Hepatocyte (in vitro differentiated cells): ENCODE measurements around the gene OSBP2. TPM values are rescaled to one million over a fixed set of nuclear protein-coding genes. Genes with fewer than 3 reads are reported as not detected.

Experiments
- DNase-seq: peaks from one replicate; pipeline ENCODE4 v3.0.0-alpha.2; 2016; ENCODE audit warnings: low spot score
- H2AFZ ChIP-seq: fragments of 200-600 bp; sonication (generic); 2 replicates; pipeline ENCODE4 v1.6.0; 2016; ENCODE audit warnings: antibody characterized with exemption, mild to moderate bottlenecking
- H3K27ac ChIP-seq: fragments of 200-600 bp; sonication (generic); 2 replicates; pipeline ENCODE4 v1.5.1; 2016; ENCODE audit warnings: mild to moderate bottlenecking
- H3K27me3 ChIP-seq: fragments of 200-600 bp; sonication (generic); 2 replicates; pipeline ENCODE4 v1.6.1; 2016
- H3K36me3 ChIP-seq: fragments of 200-600 bp; sonication (generic); replicated peaks from 2 replicates; pipeline ENCODE4 v1.5.1; 2016; ENCODE audit warnings: low read depth; ENCODE audit not compliant: insufficient read depth
- H3K4me1 ChIP-seq: fragments of 200-600 bp; sonication (generic); 2 replicates; pipeline ENCODE4 v1.5.1; 2016; ENCODE audit warnings: mild to moderate bottlenecking, moderate library complexity; ENCODE audit not compliant: insufficient read depth
- H3K4me2 ChIP-seq: fragments of 200-600 bp; sonication (generic); 2 replicates; pipeline ENCODE4 v1.6.0; 2016
- H3K4me3 ChIP-seq: fragments of 200-600 bp; sonication (generic); 2 replicates; pipeline ENCODE4 v1.5.1; 2016; ENCODE audit warnings: mild to moderate bottlenecking
- H3K79me2 ChIP-seq: fragments of 200-600 bp; sonication (generic); 2 replicates; pipeline ENCODE4 v1.6.0; 2017; ENCODE audit warnings: mild to moderate bottlenecking
- H3K9me2 ChIP-seq: fragments of 200-600 bp; sonication (generic); replicated peaks from 2 replicates; pipeline ENCODE4 v1.6.0; 2017; ENCODE audit warnings: mild to moderate bottlenecking; ENCODE audit not compliant: insufficient read depth
- H3K9me3 ChIP-seq: fragments of 200-600 bp; sonication (generic); 2 replicates; pipeline ENCODE4 v1.5.1; 2016; ENCODE audit warnings: low read depth, mild to moderate bottlenecking
- H4K20me1 ChIP-seq: fragments of 200-600 bp; sonication (generic); 2 replicates; pipeline ENCODE4 v1.6.0; 2016; ENCODE audit warnings: mild to moderate bottlenecking; ENCODE audit not compliant: insufficient read depth, poor library complexity, severe bottlenecking
- CTCF ChIP-seq: fragments of 200-600 bp; sonication (generic); IDR thresholded peaks from 2 replicates; pipeline ENCODE4 v1.5.1; 2016; ENCODE audit warnings: antibody characterized with exemption, mild to moderate bottlenecking; ENCODE audit not compliant: poor library complexity
- EZH2 ChIP-seq: fragments of 200-600 bp; sonication (generic); IDR thresholded peaks from 2 replicates; pipeline ENCODE4 v1.6.1; 2016; ENCODE audit warnings: antibody characterized with exemption, mild to moderate bottlenecking, borderline replicate concordance
- EZH2phosphoT487 ChIP-seq: fragments of 200-600 bp; sonication (generic); IDR thresholded peaks from one replicate; pipeline ENCODE4 v1.6.1; 2018; ENCODE audit warnings: antibody characterized with exemption, mild to moderate bottlenecking, low read depth, moderate library complexity; ENCODE audit not compliant: unreplicated experiment, severe bottlenecking
- WGBS: methylation state at CpG from one replicate; pipeline ENCODE4 v1.1.6; 2016; ENCODE audit warnings: low lambda C conversion rate; ENCODE audit errors: missing lambda C conversion rate; 5-methylcytosine and 5-hydroxymethylcytosine counted together
- polyA plus RNA-seq: library from polyadenylated mRNA; unstranded; fragments of >200 nt; fragmentation: Nextera tagmentation; extraction: Ambion mirVana; gene quantifications from 2 replicates; pipeline ENCODE4 v1.2.1, GENCODE V29; 2016
- total RNA-seq: library from RNA; depleted of rRNA; stranded (reverse); fragments of >200 nt; gene quantifications from 2 replicates; pipeline ENCODE4 v1.2.3, GENCODE V29; 2014

OSBP2 gene
- total and polyA plus RNA-seq, 2 experiments from 2014 or later, result 23.0 to 25.5 TPM

GRCh38 chr22:30668386-30668710 lies 26.3 kb upstream of the OSBP2 start:
- peak overlapping the region; percentile 66 for H3K4me3 ChIP-seq
- no peak for TF ChIP-seq EZH2
- no peak for TF ChIP-seq CTCF
- TF ChIP-seq EZH2phosphoT487, result no peak
- peaks cover 7% of the 10 kb centered on the region for H3K27me3 ChIP-seq
- no peaks in the 10 kb centered on the region for H3K36me3 ChIP-seq
- H4K20me1 ChIP-seq, result no peaks in the 10 kb centered on the region
- DNase-seq, result no peak
- 16% methylated on average over 8 of the region's 10 CpGs for WGBS
- peak overlapping the region; percentile 51 for H3K27ac ChIP-seq
- H2AFZ ChIP-seq, result peak overlapping the region; percentile 93
- H3K9me3 ChIP-seq, result no peaks in the 10 kb centered on the region
- H3K4me1 ChIP-seq, result no peaks in the 10 kb centered on the region
- H3K4me2 ChIP-seq, result peak overlapping the region; percentile 86
- no peaks in the 10 kb centered on the region for H3K9me2 ChIP-seq
- no peaks in the 10 kb centered on the region for H3K79me2 ChIP-seq

DNA sequence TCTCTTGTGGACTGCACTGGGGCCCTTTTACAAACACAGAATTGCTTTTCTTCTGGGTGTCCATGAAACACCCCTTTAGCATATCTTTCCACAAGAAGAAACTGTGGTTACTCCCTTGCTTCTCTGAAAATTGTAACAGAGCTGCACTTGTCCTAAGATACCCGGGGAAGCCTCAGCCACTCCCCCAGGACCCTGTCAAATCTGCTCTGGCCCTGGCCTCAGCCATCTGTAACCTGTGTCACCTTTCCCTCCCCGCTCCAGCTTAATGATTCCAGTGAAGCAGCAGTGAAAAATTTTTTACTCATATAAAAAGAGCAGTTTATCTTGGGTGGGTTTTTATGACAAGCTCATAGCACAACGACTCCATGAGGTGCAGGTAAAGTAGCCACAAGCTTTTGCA lies 23.6 kb upstream of the OSBP2 start:
- Histone ChIP-seq H3K9me2 (no peaks in the 10 kb centered on the region), H3K4me1 (no peaks in the 10 kb centered on the region), H3K79me2 (no peaks in the 10 kb centered on the region), H3K4me3 (no peak overlapping the region), H3K27me3 (peaks cover 7% of the 10 kb centered on the region), H3K27ac (no peak overlapping the region), H2AFZ (no peak overlapping the region), H4K20me1 (no peaks in the 10 kb centered on the region), H3K4me2 (no peak overlapping the region), H3K36me3 (no peaks in the 10 kb centered on the region), H3K9me3 (no peaks in the 10 kb centered on the region)
- WGBS, result 81% methylated on average over 3 of the region's 3 CpGs
- DNase-seq, result no peak
- no peak for TF ChIP-seq CTCF
- TF ChIP-seq EZH2, result no peak
- no peak for TF ChIP-seq EZH2phosphoT487

- Histone ChIP-seq H3K36me3 (no peaks in the 10 kb centered on the region), H3K9me3 (no peaks in the 10 kb centered on the region), H3K9me2 (no peaks in the 10 kb centered on the region), H3K4me3 (no peak overlapping the region), H3K27me3 (peaks cover 11% of the 10 kb centered on the region), H3K27ac (no peak overlapping the region), H3K79me2 (no peaks in the 10 kb centered on the region), H2AFZ (no peak overlapping the region), H3K4me1 (no peaks in the 10 kb centered on the region), H4K20me1 (no peaks in the 10 kb centered on the region), H3K4me2 (no peak overlapping the region)
- 94% methylated on average over 4 of the region's 4 CpGs for WGBS
- DNase-seq, result no peak
- no peak for TF ChIP-seq EZH2phosphoT487
- no peak for TF ChIP-seq EZH2
- no peak for TF ChIP-seq CTCF
Measured at GRCh38 chr22:30673136-30673535, 21.5 kb upstream of the OSBP2 start.

GRCh38 chr22:30674482-30674881 lies 20.2 kb upstream of the OSBP2 start:
- H3K4me1 ChIP-seq, result no peaks in the 10 kb centered on the region
- peaks cover 7% of the 10 kb centered on the region for H3K27me3 ChIP-seq
- H3K9me2 ChIP-seq, result no peaks in the 10 kb centered on the region
- H4K20me1 ChIP-seq, result no peaks in the 10 kb centered on the region
- H3K4me2 ChIP-seq, result no peak overlapping the region
- no peak overlapping the region for H2AFZ ChIP-seq
- TF ChIP-seq EZH2, result no peak
- TF ChIP-seq EZH2phosphoT487, result no peak
- TF ChIP-seq CTCF, result no peak
- H3K79me2 ChIP-seq, result no peaks in the 10 kb centered on the region
- no peak for DNase-seq
- H3K36me3 ChIP-seq, result no peaks in the 10 kb centered on the region
- no peaks in the 10 kb centered on the region for H3K9me3 ChIP-seq
- no peak overlapping the region for H3K27ac ChIP-seq
- WGBS, result 91% methylated on average over 6 of the region's 6 CpGs
- H3K4me3 ChIP-seq, result no peak overlapping the region
